Endothelial cell of umbilical vein (primary cell): Measurements from ENCODE around the gene RSBN1. TPM values are rescaled to one million over a fixed set of nuclear protein-coding genes. Genes with fewer than 3 reads are reported as not detected.

Source experiments
- BruUV-seq: library from RNA; stranded (reverse); fragments of 400-500 nt; replicated peaks from 2 replicates; lab custom pipeline; 2021; lab: Mats Ljungman, UMichigan
- CTCF ChIA-PET: fragments of 300-600, 350-600 bp; sonication (Branson Sonifier 250); formaldehyde crosslinking; loops from one replicate; lab custom pipeline; 2021; ENCODE audit warnings: antibody characterized with exemption, inconsistent platforms; lab: Charles Lee
- POLR2A ChIA-PET: fragments of 300-600, 350-600 bp; sonication (Branson Sonifier 250); formaldehyde crosslinking; loops from one replicate; lab custom pipeline; 2021; ENCODE audit warnings: antibody characterized with exemption, inconsistent platforms; lab: Charles Lee
- DNase-seq: peaks from one replicate; pipeline ENCODE4 v3.0.0-alpha.2; 2011; ENCODE audit warnings: low read depth, low spot score
- FAIRE-seq: peaks from 2 replicates; lab custom pipeline; 2011; peaks lifted over from hg19 to GRCh38; lab: Jason Lieb, UNC
- H2AFZ ChIP-seq: 2 replicates; pipeline ENCODE4 v1.6.0; 2012; ENCODE audit warnings: low read depth, low read length, control low read depth, inconsistent platforms
- H3K27ac ChIP-seq: 2 replicates; pipeline ENCODE4 v1.5.1; 2011; ENCODE audit warnings: low read depth, mild to moderate bottlenecking, control low read depth, low read length, moderate library complexity; ENCODE audit not compliant: insufficient read depth
- H3K27me3 ChIP-seq, 2 experiments: 2 replicates each; pipeline versions ENCODE4 v1.6.0 to v1.6.1; 2011; ENCODE audit warnings: low read length in 2 of 2, mixed read lengths in 1 of 2; ENCODE audit not compliant: control insufficient read depth in 2 of 2, insufficient read depth in 2 of 2
- H3K36me3 ChIP-seq, 2 experiments: 2 replicates in 1 of 2; 3 replicates in 1 of 2; pipeline ENCODE4 v1.5.1; 2011; ENCODE audit warnings: low read length in 2 of 2, mild to moderate bottlenecking in 1 of 2, moderate library complexity in 1 of 2; ENCODE audit not compliant: control insufficient read depth in 2 of 2, insufficient read depth in 2 of 2; ENCODE audit errors: extremely low read depth in 1 of 2
- H3K4me1 ChIP-seq: 3 replicates; pipeline ENCODE4 v1.5.1; 2011; ENCODE audit warnings: mild to moderate bottlenecking, low read length; ENCODE audit not compliant: control insufficient read depth, insufficient read depth; ENCODE audit errors: extremely low read depth
- H3K4me2 ChIP-seq: 2 replicates; pipeline ENCODE4 v1.6.1; 2011; ENCODE audit warnings: low read length, control low read depth, mixed read lengths; ENCODE audit not compliant: insufficient read depth
- H3K4me3 ChIP-seq, 3 experiments: fragments of 200-600 bp in 1 of 3; sonication (generic), shearing (Covaris generic) in 1 of 3; replicated peaks in 1 of 3; 2 replicates each; pipeline ENCODE4 v1.5.1; 2011 to 2016; ENCODE audit warnings: control low read depth in 3 of 3, low read length in 3 of 3, mild to moderate bottlenecking in 2 of 3, inconsistent platforms in 1 of 3, low read depth in 1 of 3, moderate library complexity in 1 of 3; ENCODE audit not compliant: insufficient read depth in 1 of 3
- H3K79me2 ChIP-seq: 2 replicates; pipeline ENCODE4 v1.6.0; 2012; ENCODE audit warnings: low read length, inconsistent platforms; ENCODE audit not compliant: control insufficient read depth, insufficient read depth
- H3K9ac ChIP-seq: replicated peaks from 2 replicates; pipeline ENCODE3; 2011; ENCODE audit warnings: low read length, control low read depth; ENCODE audit not compliant: insufficient read depth; ENCODE audit errors: extremely low read depth
- H3K9me1 ChIP-seq: replicated peaks from 3 replicates; pipeline ENCODE4 v1.6.0; 2011; ENCODE audit warnings: mild to moderate bottlenecking, low read length; ENCODE audit not compliant: control insufficient read depth, insufficient read depth; ENCODE audit errors: extremely low read depth
- H3K9me3 ChIP-seq: replicated peaks from 2 replicates; pipeline ENCODE4 v1.5.1; 2012; ENCODE audit warnings: low read length, inconsistent platforms; ENCODE audit not compliant: control insufficient read depth, insufficient read depth
- H4K20me1 ChIP-seq: replicated peaks from 2 replicates; pipeline ENCODE3; 2011; ENCODE audit warnings: mild to moderate bottlenecking, low read length; ENCODE audit not compliant: control insufficient read depth, insufficient read depth; ENCODE audit errors: extremely low read depth
- CTCF ChIP-seq, 2 donors: IDR thresholded peaks; 1 replicate in 1 of 2; 2 replicates in 1 of 2; pipeline ENCODE4 v1.5.1; 2011; ENCODE audit warnings: low read length in 2 of 2, mild to moderate bottlenecking in 2 of 2, moderate library complexity in 2 of 2, control low read depth in 1 of 2, inconsistent platforms in 1 of 2, low read depth in 1 of 2; ENCODE audit not compliant: insufficient read depth in 1 of 2; ENCODE audit errors: extremely low read depth in 1 of 2
- EZH2 ChIP-seq: IDR thresholded peaks from 2 replicates; pipeline ENCODE4 v1.6.1; 2012; ENCODE audit warnings: borderline replicate concordance, low read depth, mild to moderate bottlenecking, moderate library complexity, low read length, inconsistent platforms; ENCODE audit not compliant: severe bottlenecking
- FOS ChIP-seq: IDR thresholded peaks from 2 replicates; pipeline ENCODE4 v1.6.1; 2011; ENCODE audit warnings: mild to moderate bottlenecking, low read length, moderate library complexity, borderline replicate concordance; ENCODE audit not compliant: insufficient read depth
- GATA2 ChIP-seq: IDR thresholded peaks from 2 replicates; pipeline ENCODE4 v1.7.0; 2011; ENCODE audit warnings: low read depth, mild to moderate bottlenecking, moderate library complexity, mixed read lengths, low read length; ENCODE audit not compliant: insufficient read length, insufficient read depth
- JUN ChIP-seq: IDR thresholded peaks from 2 replicates; pipeline ENCODE4 v1.6.1; 2011; ENCODE audit warnings: borderline replicate concordance, low read depth; ENCODE audit not compliant: insufficient read length, insufficient read depth
- MYC ChIP-seq: IDR thresholded peaks from one replicate; pipeline ENCODE4 v1.6.1; 2011; ENCODE audit warnings: mild to moderate bottlenecking, low read depth, low read length
- POLR2A ChIP-seq: IDR thresholded peaks from 2 replicates; pipeline ENCODE4 v1.6.1; 2012; ENCODE audit warnings: low read depth, mild to moderate bottlenecking, control low read depth, low read length
- POLR2AphosphoS5 ChIP-seq: IDR thresholded peaks from 2 replicates; pipeline ENCODE4 v1.6.1; 2012; ENCODE audit warnings: low read depth, mild to moderate bottlenecking, control low read depth, low read length, moderate library complexity; ENCODE audit not compliant: insufficient read depth
- dilution Hi-C: fragments of 300-500 bp; cut with MboI; formaldehyde crosslinking; loops from one replicate; pipeline ENCODE4 v1.15.0; 2019; ENCODE audit warnings: low sequenced_read_pairs; ENCODE audit not compliant: extremely low pct_ligation_motif_present
- intact Hi-C: fragments of 100-400 bp; cut with micrococcal nuclease; formaldehyde crosslinking; loops from one replicate; pipeline ENCODE4 v1.10.0; 2022
- polyA plus RNA-seq, 4 experiments: library from polyadenylated mRNA; depleted of rRNA in 3 of 4; stranded (reverse) in 3 of 4; unstranded in 1 of 4; fragments of >200 nt; gene quantifications; 2 replicates each; pipeline versions ENCODE4 v1.2.1 to v1.2.3, GENCODE V29; 2011 to 2012; ENCODE audit warnings: missing spikeins in 1 of 4
- total RNA-seq: library from RNA; stranded (reverse); gene quantifications from 2 replicates; pipeline ENCODE4 v1.2.3, GENCODE V29; 2021
- TF ChIP-seq, protein P1 (sequence below): IDR thresholded peaks from 2 replicates; pipeline ENCODE4 v1.6.1; 2011; ENCODE audit not compliant: insufficient read depth, insufficient read length

The RSBN1 gene
- total and polyA plus RNA-seq, 2 donors (not counting 3 experiments of a cell fraction or from before 2014, with no cell fraction given) = 4.0 to 13.4 TPM

DNA sequence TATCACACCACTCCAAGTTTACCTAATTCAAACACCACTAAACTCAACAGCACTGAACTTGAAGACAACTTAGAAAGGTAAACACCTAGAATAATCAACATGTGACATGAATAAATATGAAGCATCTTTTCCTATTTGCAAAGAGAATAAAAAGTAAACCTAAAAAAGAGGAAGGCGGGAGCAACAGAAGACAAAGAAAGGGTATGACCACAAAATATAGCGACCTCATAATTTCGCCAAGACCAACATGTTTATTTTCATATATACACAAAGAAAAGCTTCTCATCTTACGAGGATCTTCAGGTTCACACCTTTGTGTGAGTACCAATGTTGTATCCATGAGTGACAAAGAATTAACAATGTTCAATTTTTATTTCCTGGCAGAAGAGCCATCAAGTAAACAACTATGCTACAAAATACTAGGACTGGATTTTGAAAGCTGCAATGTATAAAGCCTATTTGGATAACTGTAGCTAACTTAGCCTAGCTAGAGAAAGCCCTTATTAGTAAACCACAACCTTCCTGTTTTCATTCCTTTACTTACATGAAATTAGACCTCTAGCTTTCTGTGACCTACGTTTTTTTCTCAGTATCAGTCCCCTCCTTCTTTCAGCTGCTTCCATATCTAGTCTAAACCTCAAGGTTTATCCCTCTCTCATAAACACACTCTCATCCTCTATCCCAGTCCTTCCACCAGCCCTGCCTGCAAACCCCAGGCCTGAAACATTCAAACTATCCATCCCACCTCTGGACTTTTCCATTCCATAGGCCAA is 31.7 kb downstream of the RSBN1 start:
- FAIRE-seq (no peak), DNase-seq (no peak)
- H3K27ac ChIP-seq = no peak overlapping the region
- no peaks in the 10 kb centered on the region for H3K9me1 ChIP-seq
- POLR2A ChIA-PET = no interaction called here
- BruUV-seq = no TSS peak
- H3K9ac ChIP-seq = no peak overlapping the region
- no peaks in the 10 kb centered on the region for H3K9me3 ChIP-seq
- CTCF ChIA-PET = interaction anchor here (1.4 kb wide), 1 partner anchor 12 kb away, joined by 3 read pairs; no protein-coding TSS in a partner anchor
- intact Hi-C loops = no loop called here
- H3K79me2 ChIP-seq = peaks cover 58% of the 10 kb centered on the region
- peaks cover 2% of the 10 kb centered on the region for H4K20me1 ChIP-seq
- no peak overlapping the region for H3K4me3 ChIP-seq
- no peak overlapping the region for H2AFZ ChIP-seq
- dilution Hi-C loops = no loop called here
- H3K27me3 ChIP-seq = no peaks in the 10 kb centered on the region
- H3K4me2 ChIP-seq = no peak overlapping the region
- no peaks in the 10 kb centered on the region for H3K36me3 ChIP-seq
- TF ChIP-seq MYC = no peak
- peaks cover 7% of the 10 kb centered on the region for H3K4me1 ChIP-seq

DNA sequence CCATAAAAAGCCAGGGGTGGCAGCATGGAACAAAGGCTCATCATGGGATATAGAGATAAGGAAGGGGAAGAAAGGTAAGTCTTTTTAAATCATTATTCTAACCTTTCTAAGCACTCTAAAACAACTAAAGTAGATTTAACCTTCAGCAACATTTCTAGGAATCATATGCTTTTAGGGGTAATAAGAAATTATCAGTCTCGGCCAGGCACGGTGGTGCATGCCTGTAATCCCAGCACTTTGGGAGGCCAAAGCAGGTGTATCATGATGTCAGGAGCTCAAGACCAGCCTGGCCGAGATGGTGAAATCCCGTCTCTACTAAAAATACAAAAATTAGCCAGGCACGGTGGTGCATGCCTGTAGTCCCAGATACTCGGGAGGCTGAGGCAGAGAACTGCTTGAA is 32.7 kb downstream of the RSBN1 start:
- peaks cover 49% of the 10 kb centered on the region for H3K79me2 ChIP-seq
- POLR2A ChIA-PET = no interaction called here

More for the DNA sequence above, 32.7 kb downstream of the RSBN1 start:
- CTCF ChIA-PET = no interaction called here
- FAIRE-seq (no peak), DNase-seq (no peak)
- TF ChIP-seq EZH2 (no peak), JUN (no peak), POLR2AphosphoS5 (no peak), MYC (no peak), CTCF (IDR thresholded peaks at IDR 0.05; ENCODE audit: extremely low read depth in 1 of 2, insufficient read depth in 1 of 2, low read depth in 1 of 2, low read length in 2 of 2) (no peak), GATA2 (no peak), FOS (no peak), POLR2A (no peak)
- TF ChIP-seq, protein P1, sequence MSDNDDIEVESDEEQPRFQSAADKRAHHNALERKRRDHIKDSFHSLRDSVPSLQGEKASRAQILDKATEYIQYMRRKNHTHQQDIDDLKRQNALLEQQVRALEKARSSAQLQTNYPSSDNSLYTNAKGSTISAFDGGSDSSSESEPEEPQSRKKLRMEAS = no peak
- no peak overlapping the region for H2AFZ ChIP-seq
- no TSS peak for BruUV-seq
- H3K9ac ChIP-seq = no peak overlapping the region
- intact Hi-C loops (no loop called here), dilution Hi-C loops (no loop called here)
- no peak overlapping the region for H3K27ac ChIP-seq
- no peaks in the 10 kb centered on the region for H3K9me1 ChIP-seq
- no peaks in the 10 kb centered on the region for H3K36me3 ChIP-seq
- H3K4me1 ChIP-seq = peaks cover 7% of the 10 kb centered on the region
- no peaks in the 10 kb centered on the region for H3K9me3 ChIP-seq
- H4K20me1 ChIP-seq = peaks cover 2% of the 10 kb centered on the region
- H3K4me3 ChIP-seq = no peak overlapping the region
- no peak overlapping the region for H3K4me2 ChIP-seq
- H3K27me3 ChIP-seq = no peaks in the 10 kb centered on the region
